Measurements from ENCODE around the gene ZBTB42.
A peak's percentile ranks its signal among the peaks of the same experiment; 100 is the strongest.

ZBTB42 gene

DNA sequence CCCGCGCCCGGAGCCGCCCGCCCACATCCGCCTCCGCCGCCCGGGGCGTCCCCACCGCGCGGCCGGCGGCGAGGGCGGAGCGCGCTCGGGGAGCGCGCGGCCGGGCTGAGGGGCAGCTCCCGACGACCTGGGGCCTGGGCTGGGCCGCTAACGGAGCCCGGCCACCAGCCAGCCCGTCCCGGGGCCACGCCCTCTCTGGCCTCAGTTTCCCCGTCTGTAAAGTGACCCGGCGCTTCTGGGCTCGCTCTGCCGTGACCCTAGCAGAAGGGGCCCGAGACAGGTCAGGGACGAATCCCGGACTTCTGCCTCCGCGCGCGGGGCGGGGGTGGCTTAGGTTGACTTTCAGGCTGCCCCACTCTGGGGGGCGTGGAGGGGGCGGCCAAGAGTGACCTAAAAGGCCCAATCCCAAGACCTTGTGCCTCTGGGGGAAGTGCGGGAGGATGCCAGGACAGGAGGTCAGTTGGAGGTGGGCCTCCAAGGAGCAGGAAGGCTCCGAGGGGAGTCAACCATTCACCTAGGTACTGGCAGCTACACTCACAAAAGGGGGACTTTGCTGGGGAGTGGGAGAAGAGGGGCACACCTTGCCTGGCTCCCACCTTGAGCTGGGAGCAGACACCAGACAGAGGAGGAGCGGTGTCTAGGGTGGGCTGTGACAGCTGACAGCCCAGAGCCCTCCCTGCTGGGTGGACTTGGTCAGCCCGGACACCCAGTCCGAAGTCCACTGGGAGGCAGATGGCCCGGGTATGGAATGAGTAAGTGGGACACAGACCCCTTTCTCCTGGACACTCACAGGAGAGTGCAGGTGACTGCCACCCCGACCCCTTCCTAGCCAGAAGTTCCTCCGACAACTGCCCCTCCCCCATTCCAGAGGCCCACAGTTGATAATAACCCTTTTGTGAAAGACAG is 4.9 kb upstream of the ZBTB42 start:
- peak; percentile 57 for DNase-seq (ENCODE audit: low spot score)

DNA sequence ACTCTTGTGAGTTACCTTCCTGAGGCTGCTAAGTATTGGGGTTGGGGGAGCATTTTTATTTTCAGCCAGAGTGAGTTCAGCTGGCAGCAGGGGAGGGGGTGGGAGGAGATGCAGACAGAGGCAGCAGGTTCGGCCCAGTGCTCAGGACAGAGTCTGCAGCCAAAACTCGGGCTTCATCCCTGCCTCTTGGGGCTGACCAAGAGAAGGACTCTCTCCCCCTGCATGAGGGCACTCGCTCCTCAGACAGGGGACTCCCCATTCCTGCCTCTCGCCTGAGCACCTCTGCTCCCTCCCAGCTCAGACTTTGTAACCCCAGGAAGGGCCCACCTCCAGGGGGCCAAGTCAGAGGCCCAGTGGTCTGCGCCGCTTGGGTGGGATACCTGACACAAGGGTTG is 4.2 kb upstream of the ZBTB42 start:
- no peak for DNase-seq (ENCODE audit: low spot score)

DNA sequence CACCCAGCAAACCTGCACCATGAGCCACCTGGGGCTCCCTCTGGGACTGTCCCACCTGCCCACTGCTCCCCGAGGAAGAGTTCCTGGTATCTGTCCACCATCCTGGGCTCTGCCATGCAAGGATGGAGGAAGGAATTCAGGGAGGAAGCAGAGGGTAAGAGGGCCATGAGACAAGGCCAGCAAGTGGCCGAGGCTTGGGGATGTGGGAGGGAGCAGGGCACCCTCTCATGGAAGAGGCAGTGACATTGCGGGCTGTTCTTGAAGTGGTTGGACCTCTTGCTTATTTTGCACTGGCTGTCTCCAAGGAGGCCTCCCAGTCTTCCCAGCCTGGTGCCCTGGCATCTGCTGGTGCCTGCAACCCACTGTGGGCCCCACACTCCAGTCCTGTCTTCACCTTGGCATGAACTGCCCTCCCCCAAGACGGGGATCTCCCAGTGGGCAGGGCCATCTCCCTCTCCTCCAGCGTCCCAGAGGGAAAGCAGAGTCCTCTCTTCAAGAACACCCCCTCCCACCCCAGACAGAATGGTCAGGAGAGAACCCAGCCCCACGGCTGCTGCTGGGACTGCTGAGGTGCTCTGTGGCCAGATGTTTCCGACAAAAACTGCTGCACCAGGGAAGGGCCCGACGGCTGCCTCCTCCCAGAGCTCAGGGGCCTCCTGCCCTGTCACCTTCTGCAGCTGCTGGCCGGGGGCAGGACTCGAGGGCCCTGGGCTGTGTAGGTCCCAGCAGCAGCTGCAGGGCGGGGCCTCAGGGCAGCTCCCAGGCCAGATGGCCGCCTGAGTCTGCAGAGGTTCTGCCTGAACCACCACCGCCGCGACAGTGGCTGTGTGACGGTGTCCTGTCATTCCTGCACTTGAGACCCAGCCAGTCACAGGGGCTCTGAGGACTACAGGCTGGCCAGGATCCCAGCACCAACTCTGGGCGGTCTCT is 3.5 kb upstream of the ZBTB42 start:
- DNase-seq (ENCODE audit: low spot score): no peak

DNA sequence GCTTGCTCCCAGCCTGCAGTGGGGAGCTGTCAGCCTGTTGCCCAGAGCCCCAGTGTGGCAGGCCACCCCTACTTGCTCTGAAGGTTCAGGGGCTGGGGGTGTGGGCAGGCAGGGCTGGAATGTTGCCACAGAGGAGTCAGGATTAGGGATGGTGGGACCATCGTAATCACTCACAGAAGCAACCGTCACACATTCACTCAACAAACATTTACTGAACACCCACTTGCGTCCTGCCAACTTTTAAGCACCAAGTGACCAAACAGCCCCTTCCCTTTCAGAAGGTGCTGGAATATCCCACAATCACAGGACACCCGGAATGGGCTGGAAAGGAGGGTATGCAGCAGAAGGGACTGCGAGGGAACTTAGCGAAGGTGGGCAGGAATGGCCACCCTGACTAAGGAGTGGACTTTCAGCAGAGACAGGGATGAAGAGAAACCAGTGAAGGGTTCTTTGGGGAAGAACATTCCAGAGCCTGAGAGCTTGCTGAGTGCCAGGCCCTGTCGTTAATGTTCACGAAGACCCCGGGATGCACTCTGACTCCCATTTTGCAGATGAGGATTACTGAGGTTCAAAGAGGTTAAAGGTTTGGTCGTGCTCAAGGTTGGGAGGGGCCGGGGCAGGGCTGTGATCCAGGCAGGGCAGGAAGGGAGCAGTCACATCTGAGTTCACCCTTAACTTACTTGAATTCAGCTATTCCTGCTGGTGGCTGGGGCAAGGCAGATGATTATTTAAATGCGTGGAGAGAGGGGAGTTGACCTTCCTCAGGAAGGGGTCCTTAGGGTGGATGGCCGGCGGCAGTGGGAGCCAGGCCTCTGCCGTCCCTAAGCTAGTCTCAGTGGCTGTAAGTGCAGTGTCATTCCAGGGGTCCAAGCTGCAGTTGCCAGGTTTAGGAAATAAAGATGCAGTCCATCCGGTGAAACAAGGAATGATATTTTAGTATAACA is 2.3 kb upstream of the ZBTB42 start:
- no peak for DNase-seq (ENCODE audit: low spot score)

GRCh38 chr14:104799244-104800014 is 1.5 kb upstream of the ZBTB42 start:
- peak; percentile 11 for DNase-seq (ENCODE audit: low spot score)

DNA sequence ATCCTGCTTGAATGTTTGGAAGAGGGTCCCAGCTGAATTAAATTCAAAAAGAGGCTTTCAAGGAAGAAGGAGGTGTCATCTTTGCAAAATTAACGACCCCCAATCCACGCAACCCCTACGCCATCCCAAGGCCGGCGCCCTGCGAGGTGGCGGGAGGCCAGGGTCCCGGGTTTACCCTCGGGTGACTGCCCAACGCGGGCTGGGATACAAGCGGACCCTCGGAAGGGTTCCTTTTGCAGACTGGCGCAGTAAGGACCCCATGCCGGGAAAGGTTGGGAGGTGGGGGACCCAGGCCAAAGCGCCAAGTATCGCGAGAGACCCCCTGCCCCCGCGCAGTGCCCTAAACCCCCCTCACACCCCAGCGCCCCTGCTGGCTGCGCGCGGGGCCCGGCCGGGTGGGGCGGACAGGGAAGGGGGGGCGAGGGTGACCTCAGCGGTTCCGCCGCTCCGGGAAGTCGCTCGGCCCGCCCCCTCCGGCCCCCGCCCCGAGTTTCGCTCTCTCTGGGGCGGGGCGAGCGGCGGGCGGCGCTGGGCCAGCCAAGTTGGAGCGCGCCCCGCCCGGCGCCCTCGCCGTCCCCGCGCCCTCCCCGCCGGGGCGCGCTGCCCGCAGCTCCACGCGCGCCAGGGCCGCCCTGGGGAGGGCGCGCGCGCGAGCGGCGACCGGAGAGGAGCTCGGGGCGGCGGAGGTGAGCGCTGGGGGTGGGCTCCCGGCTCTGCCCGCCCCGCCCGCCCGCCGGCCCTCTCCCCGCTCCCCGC is 708 bp upstream of the ZBTB42 start:
- DNase-seq (ENCODE audit: low spot score): peak; percentile 85

- DNase-seq (ENCODE audit: low spot score): no peak
Observed at GRCh38 chr14:104801520-104802393, 856 bp downstream of the ZBTB42 start.

DNA sequence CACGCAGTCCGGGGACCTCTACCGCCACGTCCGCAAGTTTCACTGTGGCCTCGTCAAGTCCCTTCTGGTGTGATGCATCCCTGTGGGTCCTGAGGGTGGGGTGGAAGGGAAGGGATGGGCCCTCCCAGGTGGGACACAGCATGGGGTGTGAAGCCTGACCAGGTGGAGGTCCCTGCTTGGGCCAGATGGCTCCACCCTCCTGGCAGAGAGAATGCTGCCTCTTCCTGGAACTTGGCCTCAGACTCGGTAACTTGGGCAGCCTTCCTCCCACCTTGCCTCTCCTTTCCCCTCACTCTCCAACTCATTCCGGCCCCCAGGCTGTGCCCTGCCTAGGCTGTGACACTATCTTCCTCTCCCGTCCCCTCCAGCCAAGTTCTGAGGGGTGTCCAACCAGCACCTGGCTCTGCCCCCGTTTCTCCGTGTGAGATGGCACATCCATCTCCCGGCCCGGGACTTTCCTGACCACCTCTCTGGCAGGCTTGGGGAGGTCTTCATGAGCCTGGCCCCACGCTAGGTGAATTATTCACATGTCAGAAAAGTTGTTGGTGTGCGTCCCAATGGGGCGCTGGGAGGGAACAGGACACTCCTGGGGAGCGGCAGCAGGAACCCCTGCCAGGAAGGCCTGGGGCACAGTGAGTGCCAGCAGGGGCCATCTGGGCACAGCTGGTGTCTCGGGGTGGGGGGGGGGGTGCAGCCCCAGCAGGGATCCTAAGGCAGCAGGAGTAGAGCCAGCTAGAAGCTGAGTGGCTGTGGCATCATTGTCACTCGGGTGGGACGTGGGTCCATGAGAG is 1.7 kb downstream of the ZBTB42 start:
- DNase-seq (ENCODE audit: low spot score): no peak

DNA sequence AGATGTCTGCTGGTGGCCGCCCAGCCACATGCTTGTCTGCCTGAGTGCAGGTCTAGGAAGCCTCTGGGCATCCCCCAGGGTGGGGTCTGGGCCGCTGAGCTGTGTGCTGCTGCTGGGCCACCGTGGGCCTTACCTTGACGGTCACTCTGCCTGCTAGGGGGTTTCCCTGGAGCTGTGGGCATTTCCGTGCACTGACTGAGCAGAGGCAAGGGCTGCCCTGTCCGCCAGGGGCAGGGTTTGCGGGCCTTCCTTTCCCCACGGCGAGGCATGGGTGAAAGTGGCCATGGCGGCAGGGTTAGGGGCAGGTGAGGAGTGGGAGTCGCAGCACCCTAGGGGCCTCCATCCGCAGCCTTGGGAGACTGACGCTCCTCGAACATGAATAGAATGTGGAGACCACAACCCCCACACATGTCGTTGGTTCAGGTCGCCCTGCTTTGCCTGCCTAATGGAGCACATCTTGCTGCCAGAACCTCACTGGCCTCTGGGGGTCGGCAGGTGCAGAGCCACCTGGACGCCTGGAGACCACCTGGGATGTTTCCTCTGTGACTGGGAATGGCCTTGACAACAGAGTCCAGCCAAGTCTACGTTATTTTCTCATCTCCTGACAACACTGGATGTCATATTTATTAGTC is 2.5 kb downstream of the ZBTB42 start:
- no peak for DNase-seq (ENCODE audit: low spot score)

GRCh38 chr14:104803912-104804410 is 3.1 kb downstream of the ZBTB42 start:
- DNase-seq (ENCODE audit: low spot score): no peak

DNA sequence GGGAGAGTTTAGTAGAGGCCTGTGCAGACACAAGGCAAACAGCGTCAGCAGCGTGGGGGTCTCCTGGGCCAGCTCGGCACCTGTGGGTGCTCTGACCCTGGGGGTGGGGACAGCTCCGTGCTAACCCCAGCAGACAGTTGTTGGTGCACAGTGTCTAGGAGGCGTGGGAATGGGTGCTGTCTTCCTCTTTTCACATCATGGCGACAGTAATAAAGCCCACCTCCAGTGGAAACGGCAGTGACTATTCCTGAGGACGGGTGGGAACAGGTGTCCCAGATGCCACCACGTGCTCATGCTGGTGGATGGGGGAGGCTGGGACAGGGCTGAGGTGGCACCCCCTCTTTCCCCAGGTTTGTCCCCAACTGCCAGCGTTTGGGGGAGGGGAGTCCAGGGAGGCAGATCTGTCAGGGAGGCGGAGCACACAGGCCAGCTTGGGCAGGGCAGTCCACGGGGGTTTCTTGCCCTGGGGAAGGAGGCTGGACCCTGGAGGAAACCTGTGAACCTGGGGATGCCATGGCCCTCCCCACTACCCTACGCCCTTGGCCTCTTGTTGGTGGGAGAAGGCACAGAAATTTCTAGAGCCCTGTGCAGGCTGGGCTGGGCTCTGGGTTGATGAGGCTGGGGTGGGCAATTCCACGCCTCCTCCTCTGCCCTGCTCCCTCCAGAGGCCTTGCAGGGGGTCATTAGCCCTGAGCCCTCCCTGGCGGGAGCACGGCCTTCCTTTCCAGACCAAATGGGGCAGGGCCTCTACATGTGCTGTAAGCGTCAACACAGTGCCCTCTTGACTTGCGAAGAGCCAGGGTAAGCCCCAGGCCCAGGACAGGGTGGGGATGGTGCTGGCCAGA is 3.8 kb downstream of the ZBTB42 start:
- DNase-seq (ENCODE audit: low spot score): no peak

DNA sequence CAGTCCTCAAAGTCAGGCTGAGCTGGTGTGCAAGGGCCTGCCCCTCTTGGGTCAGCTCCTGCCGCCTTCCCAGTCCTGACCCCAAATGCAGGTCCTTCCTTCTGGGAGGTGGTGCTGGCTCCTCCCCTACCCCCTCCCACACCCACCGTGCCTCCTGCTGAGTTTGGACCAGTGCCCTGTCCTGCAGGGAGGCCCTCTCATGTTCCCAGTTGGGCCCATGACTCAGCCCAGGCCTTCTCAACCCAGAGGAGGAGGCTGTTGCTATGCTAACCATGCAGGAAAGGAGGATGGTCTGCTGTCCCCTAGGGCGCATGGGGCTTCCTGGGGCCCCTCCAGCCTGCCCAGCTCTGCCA is 4.4 kb downstream of the ZBTB42 start:
- no peak for DNase-seq (ENCODE audit: low spot score)

DNA sequence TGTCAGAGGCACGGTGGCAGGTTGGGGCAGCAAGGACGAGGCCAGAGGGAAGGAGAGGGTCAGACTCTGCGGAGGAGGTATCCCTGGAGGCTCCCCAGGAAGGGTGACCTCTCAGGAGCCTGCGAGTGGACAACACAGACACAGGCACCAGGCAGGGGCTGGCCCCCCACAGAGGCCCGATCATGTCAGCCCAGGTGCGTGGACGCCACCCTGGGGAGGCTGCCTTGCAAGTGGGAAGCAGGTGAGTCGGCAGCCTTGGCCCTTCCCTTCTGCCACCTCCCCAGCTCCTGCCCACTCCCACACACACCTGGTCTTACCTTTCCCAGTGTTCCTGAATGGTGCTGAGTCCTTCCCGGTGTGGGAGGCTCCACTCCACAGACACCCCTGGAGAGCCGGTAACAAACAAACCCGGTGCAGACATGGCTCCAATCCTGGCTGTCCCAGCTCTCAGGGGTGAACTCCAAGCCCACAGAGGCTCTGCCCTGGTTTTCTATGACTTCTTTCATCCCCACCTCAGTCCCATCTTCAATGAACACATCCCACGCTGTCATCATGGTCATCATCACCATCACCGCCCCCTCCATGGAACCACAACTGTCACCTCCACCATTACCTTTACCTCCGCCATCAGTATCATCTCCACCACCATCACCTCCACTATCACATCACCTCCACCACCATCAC is 5.2 kb downstream of the ZBTB42 start:
- DNase-seq (ENCODE audit: low spot score): no peak

GRCh38 chr14:104806625-104807465 is 5.9 kb downstream of the ZBTB42 start:
- no peak for DNase-seq (ENCODE audit: low spot score)

GRCh38 chr14:104808456-104808855 is 7.6 kb downstream of the ZBTB42 start:
- no peak for DNase-seq (ENCODE audit: low spot score)
